GF-D8 (cell line): ENCODE measurements around the gene UBASH3A.
A peak's percentile ranks its signal among the peaks of the same experiment; 100 is the strongest.

Experiments
- DNase-seq: peaks from one replicate; lab custom pipeline; 2025; lab: John Stamatoyannopoulos, UW

UBASH3A gene, protein sequence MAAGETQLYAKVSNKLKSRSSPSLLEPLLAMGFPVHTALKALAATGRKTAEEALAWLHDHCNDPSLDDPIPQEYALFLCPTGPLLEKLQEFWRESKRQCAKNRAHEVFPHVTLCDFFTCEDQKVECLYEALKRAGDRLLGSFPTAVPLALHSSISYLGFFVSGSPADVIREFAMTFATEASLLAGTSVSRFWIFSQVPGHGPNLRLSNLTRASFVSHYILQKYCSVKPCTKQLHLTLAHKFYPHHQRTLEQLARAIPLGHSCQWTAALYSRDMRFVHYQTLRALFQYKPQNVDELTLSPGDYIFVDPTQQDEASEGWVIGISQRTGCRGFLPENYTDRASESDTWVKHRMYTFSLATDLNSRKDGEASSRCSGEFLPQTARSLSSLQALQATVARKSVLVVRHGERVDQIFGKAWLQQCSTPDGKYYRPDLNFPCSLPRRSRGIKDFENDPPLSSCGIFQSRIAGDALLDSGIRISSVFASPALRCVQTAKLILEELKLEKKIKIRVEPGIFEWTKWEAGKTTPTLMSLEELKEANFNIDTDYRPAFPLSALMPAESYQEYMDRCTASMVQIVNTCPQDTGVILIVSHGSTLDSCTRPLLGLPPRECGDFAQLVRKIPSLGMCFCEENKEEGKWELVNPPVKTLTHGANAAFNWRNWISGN

DNA sequence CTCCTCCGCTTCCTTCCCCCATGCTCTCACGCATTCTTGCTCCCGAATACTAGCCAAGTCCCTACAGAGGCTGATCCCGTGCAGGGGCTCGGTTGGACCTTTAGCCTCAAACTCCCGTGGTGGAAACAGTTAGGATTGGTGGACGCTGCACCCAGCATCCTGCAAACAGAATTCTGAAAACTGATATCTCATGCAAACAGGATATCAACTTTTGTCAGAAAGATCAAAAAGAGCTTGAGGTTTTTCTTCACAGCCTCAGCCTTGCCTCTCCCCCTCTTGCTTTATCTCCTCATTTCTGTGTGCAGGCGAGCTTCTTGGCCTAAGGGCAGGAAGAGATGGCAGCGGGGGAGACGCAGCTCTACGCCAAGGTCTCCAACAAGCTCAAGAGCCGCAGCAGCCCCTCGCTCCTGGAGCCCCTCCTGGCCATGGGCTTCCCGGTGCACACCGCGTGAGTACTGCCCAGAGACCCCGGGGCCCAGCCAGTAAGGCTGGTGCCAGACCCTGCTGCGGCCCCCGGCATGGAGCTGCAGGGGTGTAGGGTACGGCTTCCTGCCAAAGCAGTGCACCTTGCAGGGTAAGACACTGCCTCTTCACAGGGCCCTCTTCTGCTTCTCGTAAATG lies at the start of gene UBASH3A:
Gene UBASH3A (plus strand): TSS at position 292 of the 621 bp plus-strand sequence. CDS start 44 bp downstream, at position 336.
- DNase-seq = no peak

DNA sequence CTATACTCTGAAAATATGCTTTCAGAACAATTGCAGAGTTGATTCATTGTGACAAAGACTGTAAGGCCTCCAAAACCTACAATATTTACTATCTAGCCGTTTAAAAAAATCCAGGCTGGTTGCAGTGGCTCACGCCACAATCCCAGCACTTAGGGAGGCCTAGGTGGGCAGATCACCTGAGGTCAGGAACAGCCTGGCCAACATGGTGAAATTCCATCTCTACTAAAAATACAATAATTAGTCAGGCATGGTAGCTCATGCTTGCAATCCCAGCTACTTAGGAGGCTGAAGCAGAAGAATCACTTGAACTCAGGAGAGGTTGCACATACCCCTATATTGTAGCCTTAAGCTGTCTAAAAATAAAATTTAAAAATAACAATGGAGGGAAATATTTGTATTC lies 47.7 kb upstream of the UBASH3A start:
- no peak for DNase-seq

GRCh38 chr21:42356650-42357049 lies 47.1 kb upstream of the UBASH3A start:
- DNase-seq = no peak

DNA sequence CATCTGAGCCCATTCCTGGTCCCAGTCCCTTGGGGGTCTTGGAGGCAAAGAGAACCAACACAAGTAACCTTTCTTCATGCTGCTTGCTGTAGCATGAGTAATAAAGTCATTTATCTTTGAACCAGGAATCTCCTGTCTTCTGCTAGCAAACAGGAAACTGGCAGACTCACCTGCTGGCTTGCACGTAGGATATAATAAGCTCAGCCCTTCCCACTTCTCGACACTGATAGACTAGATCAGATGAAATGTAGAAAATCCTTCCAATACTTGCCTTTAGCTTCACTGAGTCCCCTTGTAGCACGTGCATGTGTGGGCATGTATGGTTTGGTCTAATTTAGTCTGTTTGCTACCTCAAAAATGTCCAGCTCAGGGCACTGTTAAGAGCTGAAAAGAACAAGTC lies 46.4 kb upstream of the UBASH3A start:
- DNase-seq = no peak

GRCh38 chr21:42358261-42358660 lies 45.4 kb upstream of the UBASH3A start:
- DNase-seq = no peak

GRCh38 chr21:42358937-42359336 lies 44.8 kb upstream of the UBASH3A start:
- no peak for DNase-seq

DNA sequence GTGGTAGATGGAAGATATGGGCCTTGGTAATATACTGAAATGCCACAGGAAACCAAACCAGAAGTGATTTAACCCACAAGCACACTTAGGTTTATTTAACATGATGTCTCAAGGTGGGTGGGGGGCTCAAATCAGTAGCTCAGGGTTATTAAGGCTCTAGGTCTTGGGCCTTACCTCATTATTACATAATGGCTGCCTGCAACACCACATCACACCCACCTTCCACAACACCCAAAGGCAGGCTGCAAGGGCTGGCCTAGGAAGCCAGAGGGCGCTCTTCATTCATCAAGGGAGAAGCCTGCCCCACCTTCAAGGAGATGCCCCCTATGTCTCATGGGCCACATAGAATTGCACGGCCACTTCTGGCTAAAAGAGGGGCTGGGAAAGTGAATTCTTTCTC lies 43.4 kb upstream of the UBASH3A start:
- DNase-seq = no peak

DNA sequence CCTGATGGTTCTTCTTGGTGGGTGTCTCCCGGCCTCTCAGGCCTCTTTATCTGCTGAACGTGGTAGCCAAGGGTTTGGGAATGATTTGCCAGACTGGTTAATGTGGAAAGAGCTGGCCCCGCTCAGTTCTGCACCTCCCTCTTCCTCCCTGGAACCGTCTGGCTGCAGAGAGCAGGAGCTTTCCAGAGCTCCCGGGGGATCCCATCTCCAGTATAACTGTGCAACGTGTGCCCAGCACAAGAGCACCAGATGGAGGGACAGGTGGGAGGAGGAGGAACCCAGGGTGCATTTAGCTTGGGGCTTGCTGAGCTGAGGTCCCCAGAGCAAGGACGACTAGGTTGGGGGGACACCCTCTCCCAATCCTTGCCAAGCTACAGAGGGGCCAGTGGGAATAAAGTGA lies 42.4 kb upstream of the UBASH3A start:
- no peak for DNase-seq

DNA sequence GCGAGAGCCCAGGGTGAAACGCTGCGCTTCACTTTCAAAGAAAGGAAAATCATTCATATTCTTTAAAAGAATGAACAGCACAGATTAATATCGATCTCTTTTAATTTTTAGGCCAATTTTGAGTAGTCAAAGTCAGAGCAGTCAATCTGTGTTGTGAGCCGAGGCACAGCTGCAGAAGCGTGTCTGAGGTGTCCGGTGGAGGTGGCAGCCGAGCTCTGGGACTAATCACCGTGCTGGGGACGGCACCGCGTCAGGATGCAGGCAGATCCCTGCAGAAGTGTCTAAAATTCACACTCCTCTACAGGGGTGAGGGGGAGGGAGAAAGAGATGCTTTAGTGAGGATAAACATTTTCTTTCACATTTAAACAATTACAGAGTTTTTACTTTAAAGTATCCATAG lies 41.5 kb upstream of the UBASH3A start:
- DNase-seq = no peak

DNA sequence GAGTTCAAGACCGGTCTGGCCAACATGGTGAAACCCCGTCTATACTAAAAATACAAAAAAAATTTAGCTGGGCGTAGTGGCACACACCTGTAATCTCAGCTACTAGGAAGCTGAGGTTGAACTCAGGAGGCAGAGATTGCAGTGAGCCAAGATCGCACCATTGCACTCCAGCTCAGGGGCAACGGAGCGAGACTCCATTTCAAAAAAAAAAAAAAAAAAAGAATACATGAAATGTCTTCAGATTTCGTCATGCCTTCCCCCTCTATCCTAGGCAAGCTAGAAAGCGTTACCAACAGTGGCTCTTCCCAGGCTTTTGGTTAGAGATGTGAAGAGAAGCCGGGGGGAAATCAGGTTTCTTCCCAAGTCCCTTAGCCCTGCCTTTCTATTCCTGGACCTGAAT lies 41.0 kb upstream of the UBASH3A start:
- DNase-seq = no peak

DNA sequence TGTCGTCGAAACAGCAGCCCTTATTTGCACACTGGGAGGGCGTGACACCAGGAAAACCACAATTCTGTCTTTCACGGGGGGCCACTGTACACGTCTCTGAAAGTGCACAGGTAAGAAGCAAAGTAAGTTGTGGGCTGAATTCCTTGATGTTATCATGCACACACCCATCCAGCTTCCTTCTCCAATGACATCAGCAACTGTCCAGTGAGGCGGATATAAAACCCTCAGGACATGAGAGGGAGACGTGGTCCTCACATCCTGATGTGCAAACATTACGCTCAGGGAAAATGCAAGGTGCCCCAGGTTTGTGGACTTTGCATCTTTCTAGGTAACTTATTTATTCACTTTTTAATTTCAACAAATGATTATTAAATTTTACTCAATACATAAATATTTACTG lies 40.4 kb upstream of the UBASH3A start:
- no peak for DNase-seq

GRCh38 chr21:42364304-42364865 lies 39.3 kb upstream of the UBASH3A start:
- peak; percentile 73 for DNase-seq

DNA sequence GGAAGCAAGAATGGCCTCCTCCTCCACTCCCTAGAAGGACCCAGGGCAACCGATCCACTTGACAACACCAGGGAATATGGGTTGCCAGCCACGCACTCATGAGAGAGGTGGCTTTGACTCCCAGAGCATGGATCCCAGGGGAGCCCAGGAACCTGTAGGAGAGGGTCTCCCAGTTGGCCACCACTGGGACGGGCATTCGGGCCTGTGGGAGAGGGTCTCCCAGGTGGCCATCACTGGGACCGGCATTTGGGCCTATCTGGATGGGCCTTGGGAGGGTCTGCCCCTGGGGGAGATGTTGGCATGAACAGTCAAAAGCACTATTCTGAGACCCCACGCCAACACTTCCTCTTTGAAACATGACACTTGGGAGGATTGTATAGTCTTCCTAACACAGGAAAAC lies 37.9 kb upstream of the UBASH3A start:
- no peak for DNase-seq

GRCh38 chr21:42366292-42367010 lies 37.3 kb upstream of the UBASH3A start, which contains the start of gene TFF1:
TFF1 (minus strand) TSS chr21:42366535; CDS start chr21:42366495, 40 bp downstream.
- no peak for DNase-seq

DNA sequence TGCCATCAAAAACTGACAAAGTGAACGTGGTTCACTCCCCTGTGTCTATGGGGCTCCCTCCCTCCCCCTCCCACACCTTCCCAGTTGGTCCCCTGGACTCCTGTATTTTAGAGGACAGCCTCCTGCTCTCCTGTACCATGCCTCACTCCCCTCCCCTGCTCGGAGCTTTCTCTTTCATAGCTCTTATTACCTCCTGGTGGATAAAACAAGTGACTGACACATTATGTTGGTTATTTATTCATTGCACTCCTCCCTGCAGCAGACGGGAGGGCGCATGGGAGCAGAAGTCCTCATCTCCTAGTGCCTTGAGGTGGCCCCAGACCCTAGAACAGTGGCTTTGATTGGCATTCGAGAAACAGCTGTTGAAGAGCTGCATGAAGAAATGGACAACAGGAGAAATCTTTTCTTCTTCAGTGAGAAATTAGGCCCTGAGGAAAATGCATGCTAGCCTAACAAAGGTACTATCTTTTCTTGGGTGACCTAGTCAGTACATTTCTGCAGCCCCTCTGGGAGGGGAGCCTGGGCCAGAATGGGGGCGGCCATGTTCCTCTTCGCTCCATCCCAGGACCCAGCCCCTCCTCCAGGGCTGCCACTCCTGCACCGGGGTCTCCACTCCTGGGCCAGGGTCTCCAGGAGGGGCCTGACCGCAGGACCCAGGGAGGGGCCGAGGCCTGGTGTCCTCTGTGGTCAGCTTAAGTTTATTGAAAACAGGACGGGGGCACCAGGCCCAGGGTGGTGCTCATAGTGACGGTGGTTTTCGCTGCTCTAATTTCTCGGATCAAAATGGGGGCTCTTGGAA lies 36.1 kb upstream of the UBASH3A start:
- DNase-seq = no peak

GRCh38 chr21:42369821-42370220 lies 33.9 kb upstream of the UBASH3A start:
- no peak for DNase-seq

DNA sequence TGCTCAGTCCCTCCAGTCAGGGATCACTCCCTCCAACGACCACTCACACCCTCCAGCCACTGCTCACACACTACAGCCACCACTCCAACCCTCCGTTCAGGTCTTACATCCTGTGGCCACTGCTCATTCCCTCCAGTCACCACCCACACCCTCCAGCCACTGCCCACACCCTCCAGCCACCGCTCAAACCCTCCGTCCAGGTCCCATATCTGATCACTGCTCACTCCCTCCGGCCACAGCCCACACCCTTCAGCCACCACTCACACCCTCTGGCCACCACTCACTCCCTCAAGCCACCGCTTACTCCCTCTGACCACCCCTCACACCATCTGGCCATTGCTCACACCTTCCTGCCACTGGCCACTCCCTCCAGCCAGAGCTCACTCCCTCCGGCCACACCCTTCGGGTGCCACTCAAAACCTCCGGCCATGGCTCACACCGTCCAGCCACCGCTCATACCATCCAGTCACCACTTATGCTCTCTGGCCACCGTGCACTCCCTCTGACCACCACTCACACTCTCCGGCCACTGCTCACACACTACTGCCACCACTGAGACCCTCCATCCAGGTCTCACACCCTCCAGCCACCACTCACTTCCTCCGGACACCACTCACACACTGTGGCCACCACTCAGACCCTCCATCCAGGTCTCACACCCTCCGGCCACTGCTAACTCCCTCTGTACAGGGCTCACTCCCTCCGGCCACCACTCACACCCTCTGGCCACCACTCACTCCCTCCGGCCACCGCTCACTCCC lies 32.6 kb upstream of the UBASH3A start:
- no peak for DNase-seq

DNA sequence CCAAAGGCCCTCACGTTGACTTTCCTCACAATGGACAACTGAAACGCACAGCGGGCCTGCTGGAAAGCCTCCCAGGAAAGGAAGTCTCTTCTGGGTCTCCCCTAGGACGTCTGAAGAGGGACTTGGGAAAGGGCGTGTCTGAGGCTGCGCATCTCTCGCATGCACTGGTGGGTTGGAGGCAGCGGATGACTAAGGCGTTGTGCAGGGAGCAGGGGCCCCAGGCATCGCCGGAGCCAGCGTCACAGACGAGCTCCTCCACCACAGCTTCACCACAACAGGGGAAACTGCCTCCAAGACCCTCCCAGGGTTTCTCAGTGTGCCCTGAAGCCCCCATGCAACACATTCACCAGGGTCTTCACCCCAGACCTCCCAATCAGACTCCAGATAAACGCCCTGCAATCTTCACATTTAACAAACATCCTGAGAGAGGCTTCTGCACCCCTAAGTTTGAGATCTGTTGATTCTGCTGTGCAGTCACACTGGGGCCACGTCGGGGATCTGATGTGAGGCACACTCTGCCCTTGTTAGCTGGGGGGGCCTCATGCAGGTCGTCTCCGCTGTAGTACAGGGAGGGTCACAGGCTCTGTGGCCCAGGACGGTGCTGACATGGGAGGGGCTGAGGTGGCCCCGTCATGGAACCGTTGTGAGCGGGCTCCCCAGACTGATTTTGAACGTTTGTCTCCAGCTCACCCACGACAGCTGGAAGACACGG lies 30.4 kb upstream of the UBASH3A start:
- no peak for DNase-seq

GRCh38 chr21:42373908-42374455 lies 29.7 kb upstream of the UBASH3A start:
- no peak for DNase-seq
